Measurements from ENCODE around the gene CHST8. TPM values are rescaled to one million over a fixed set of nuclear protein-coding genes. Genes with fewer than 3 reads are reported as not detected.

CHST8 gene
- total and polyA plus RNA-seq, 2 of the 13 experiments (the other 11 are each of a cell fraction or from before 2014, with no cell fraction given) = not detected

DNA sequence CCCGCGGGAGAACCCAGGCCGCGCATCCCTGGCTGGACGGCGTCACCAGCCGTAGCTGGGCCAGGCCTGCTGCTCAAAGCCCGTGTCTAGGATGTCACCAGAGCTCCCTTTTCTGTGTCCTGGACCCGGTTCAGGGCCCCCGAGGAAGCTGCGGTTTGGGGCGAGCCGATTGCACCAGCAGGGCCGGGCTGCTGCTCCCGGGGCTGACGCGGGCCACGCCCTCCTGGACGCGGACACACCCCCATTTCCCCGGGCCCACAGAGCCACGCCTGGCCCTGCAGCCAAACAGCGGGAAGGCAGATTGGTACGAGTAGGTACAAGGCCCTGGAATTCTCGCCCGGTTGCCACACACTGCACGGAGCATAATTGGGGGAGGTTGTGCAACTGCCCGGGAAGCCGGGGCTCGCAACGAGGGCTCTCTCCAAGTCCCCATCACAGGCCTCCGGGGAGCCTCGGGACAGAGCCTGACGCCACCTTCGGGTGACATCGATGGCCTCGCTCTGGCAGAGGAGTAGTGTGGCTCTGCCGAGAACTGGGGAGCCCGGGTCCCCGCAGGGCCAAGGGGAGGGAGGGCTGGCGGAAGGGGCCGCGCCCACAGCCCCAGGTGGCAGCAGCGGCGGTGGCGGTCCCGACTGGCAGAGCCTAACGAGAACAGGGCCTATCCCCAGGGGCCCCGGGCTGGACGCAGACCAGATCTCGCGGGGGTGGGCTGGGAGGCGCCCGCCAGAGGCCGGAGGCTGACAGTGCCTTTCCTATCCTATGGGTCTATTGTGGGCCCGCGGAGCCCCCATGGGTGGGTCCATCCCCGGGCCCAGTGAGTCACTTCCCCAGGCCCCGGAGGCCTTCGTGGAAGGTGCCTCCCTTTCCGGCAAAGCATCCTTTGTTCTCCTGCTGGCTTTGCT is 198.4 kb downstream of the CHST8 start (continued):
- TF ChIP-seq, protein P1, sequence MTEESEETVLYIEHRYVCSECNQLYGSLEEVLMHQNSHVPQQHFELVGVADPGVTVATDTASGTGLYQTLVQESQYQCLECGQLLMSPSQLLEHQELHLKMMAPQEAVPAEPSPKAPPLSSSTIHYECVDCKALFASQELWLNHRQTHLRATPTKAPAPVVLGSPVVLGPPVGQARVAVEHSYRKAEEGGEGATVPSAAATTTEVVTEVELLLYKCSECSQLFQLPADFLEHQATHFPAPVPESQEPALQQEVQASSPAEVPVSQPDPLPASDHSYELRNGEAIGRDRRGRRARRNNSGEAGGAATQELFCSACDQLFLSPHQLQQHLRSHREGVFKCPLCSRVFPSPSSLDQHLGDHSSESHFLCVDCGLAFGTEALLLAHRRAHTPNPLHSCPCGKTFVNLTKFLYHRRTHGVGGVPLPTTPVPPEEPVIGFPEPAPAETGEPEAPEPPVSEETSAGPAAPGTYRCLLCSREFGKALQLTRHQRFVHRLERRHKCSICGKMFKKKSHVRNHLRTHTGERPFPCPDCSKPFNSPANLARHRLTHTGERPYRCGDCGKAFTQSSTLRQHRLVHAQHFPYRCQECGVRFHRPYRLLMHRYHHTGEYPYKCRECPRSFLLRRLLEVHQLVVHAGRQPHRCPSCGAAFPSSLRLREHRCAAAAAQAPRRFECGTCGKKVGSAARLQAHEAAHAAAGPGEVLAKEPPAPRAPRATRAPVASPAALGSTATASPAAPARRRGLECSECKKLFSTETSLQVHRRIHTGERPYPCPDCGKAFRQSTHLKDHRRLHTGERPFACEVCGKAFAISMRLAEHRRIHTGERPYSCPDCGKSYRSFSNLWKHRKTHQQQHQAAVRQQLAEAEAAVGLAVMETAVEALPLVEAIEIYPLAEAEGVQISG (CRISPR knock-in tag; IDR thresholded peaks at IDR 0.05) = peak; percentile 39
- TF ChIP-seq RFX3 (CRISPR knock-in tag; IDR thresholded peaks at IDR 0.05) (no peak), ZSCAN12 (CRISPR knock-in tag; IDR thresholded peaks at IDR 0.05) (no peak), ZBTB20 (CRISPR knock-in tag; IDR thresholded peaks at IDR 0.05; ENCODE audit: borderline replicate concordance, low read depth) (no peak), ZNF513 (CRISPR knock-in tag; conservative IDR thresholded peaks at IDR 0.05) (no peak), PHF21A (CRISPR knock-in tag; IDR thresholded peaks at IDR 0.05) (peak; percentile 32), ZNF136 (CRISPR knock-in tag; IDR thresholded peaks at IDR 0.05; ENCODE audit: low read depth) (no peak), PHF5A (CRISPR knock-in tag; IDR thresholded peaks at IDR 0.05; ENCODE audit: low read depth, unreplicated experiment) (no peak), ZNF296 (CRISPR knock-in tag; conservative IDR thresholded peaks at IDR 0.05) (no peak), GABPA (IDR thresholded peaks at IDR 0.05; ENCODE audit: low read depth, low read length) (no peak), GABPA (CRISPR knock-in tag; IDR thresholded peaks at IDR 0.05; ENCODE audit: low read depth) (no peak), TEAD2 (CRISPR knock-in tag; IDR thresholded peaks at IDR 0.05) (no peak), PRDM4 (CRISPR knock-in tag; IDR thresholded peaks at IDR 0.05; ENCODE audit: borderline replicate concordance) (no peak), GATAD1 (CRISPR knock-in tag; IDR thresholded peaks at IDR 0.05) (no peak), MLLT10 (CRISPR knock-in tag; IDR thresholded peaks at IDR 0.05) (no peak), TOPORS (CRISPR knock-in tag; IDR thresholded peaks at IDR 0.05) (no peak), ELF3 (CRISPR knock-in tag; IDR thresholded peaks at IDR 0.05) (no peak)
- TF ChIP-seq, protein P2, sequence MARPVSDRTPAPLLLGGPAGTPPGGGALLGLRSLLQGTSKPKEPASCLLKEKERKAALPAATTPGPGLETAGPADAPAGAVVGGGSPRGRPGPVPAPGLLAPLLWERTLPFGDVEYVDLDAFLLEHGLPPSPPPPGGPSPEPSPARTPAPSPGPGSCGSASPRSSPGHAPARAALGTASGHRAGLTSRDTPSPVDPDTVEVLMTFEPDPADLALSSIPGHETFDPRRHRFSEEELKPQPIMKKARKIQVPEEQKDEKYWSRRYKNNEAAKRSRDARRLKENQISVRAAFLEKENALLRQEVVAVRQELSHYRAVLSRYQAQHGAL (CRISPR knock-in tag; IDR thresholded peaks at IDR 0.05; ENCODE audit: not compliant biosample characterization) = no peak
- TF ChIP-seq, protein P3, sequence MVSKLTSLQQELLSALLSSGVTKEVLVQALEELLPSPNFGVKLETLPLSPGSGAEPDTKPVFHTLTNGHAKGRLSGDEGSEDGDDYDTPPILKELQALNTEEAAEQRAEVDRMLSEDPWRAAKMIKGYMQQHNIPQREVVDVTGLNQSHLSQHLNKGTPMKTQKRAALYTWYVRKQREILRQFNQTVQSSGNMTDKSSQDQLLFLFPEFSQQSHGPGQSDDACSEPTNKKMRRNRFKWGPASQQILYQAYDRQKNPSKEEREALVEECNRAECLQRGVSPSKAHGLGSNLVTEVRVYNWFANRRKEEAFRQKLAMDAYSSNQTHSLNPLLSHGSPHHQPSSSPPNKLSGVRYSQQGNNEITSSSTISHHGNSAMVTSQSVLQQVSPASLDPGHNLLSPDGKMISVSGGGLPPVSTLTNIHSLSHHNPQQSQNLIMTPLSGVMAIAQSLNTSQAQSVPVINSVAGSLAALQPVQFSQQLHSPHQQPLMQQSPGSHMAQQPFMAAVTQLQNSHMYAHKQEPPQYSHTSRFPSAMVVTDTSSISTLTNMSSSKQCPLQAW (CRISPR knock-in tag; IDR thresholded peaks at IDR 0.05) = no peak

All from HepG2 (cell line).